DOHH2 (cell line): ENCODE data around the gene LSM14B.

Experiments used
- H3F3A ChIP-seq: fragments of 200-600 bp; sonication (generic), shearing (Covaris generic); 2 replicates; pipeline ENCODE4 v1.6.0; 2016; ENCODE audit warnings: antibody characterized with exemption, mild to moderate bottlenecking; ENCODE audit not compliant: control insufficient read depth, insufficient read depth
- H3K27ac ChIP-seq: fragments of 200-600 bp; sonication (generic); 2 replicates; pipeline ENCODE4 v1.5.1; 2014; ENCODE audit warnings: low read depth, mild to moderate bottlenecking, low read length, moderate library complexity
- H3K27me3 ChIP-seq: fragments of 200-600 bp; sonication (generic); 2 replicates; pipeline ENCODE4 v1.6.1; 2014; ENCODE audit warnings: mild to moderate bottlenecking, low read length, mixed read lengths; ENCODE audit not compliant: control insufficient read depth
- H3K36me3 ChIP-seq: fragments of 200-600 bp; sonication (generic); 2 replicates; pipeline ENCODE4 v1.6.1; 2014; ENCODE audit warnings: mild to moderate bottlenecking, low read length, moderate library complexity, mixed read lengths; ENCODE audit not compliant: control insufficient read depth
- H3K4me1 ChIP-seq: fragments of 200-600 bp; sonication (generic); 2 replicates; pipeline ENCODE4 v1.6.1; 2014; ENCODE audit warnings: mild to moderate bottlenecking, low read length, mixed read lengths; ENCODE audit not compliant: control insufficient read depth
- H3K4me2 ChIP-seq: fragments of 200-600 bp; sonication (generic); 2 replicates; pipeline ENCODE4 v1.6.0; 2014; ENCODE audit warnings: mild to moderate bottlenecking, low read length, moderate library complexity
- H3K4me3 ChIP-seq: fragments of 200-600 bp; sonication (generic); 2 replicates; pipeline ENCODE4 v1.5.1; 2014; ENCODE audit warnings: mild to moderate bottlenecking, low read length, mixed read lengths
- H3K79me2 ChIP-seq: fragments of 200-600 bp; sonication (generic); 2 replicates; pipeline ENCODE4 v1.6.1; 2014; ENCODE audit warnings: mild to moderate bottlenecking, low read length, mixed read lengths; ENCODE audit not compliant: control insufficient read depth
- H3K9me2 ChIP-seq: fragments of 200-600 bp; sonication (generic); replicated peaks from 2 replicates; pipeline ENCODE4 v1.6.1; 2014; ENCODE audit warnings: mild to moderate bottlenecking, low read length, mixed read lengths; ENCODE audit not compliant: control insufficient read depth
- H3K9me3 ChIP-seq: fragments of 200-600 bp; sonication (generic); 2 replicates; pipeline ENCODE4 v1.6.1; 2014; ENCODE audit warnings: antibody characterized with exemption, low read length, mixed read lengths; ENCODE audit not compliant: control insufficient read depth, insufficient read depth
- H4K20me1 ChIP-seq: fragments of 200-600 bp; sonication (generic); 2 replicates; pipeline ENCODE4 v1.6.0; 2014; ENCODE audit warnings: low read depth, mild to moderate bottlenecking, antibody characterized with exemption, low read length, moderate library complexity; ENCODE audit not compliant: control insufficient read depth, insufficient read depth
- EZH2phosphoT487 ChIP-seq: fragments of 200-600 bp; sonication (generic); IDR thresholded peaks from 2 replicates; pipeline ENCODE4 v1.6.1; 2017; ENCODE audit warnings: borderline replicate concordance, mild to moderate bottlenecking, antibody characterized with exemption, low read length, moderate library complexity, mixed read lengths
- TF ChIP-seq, protein P1 (sequence below): fragments of 200-600 bp; sonication (generic); IDR thresholded peaks from one replicate; pipeline ENCODE4 v1.5.1; 2014; ENCODE audit warnings: antibody characterized with exemption, mild to moderate bottlenecking, low read depth, low read length; ENCODE audit not compliant: poor library complexity, severe bottlenecking

LSM14B gene

DNA sequence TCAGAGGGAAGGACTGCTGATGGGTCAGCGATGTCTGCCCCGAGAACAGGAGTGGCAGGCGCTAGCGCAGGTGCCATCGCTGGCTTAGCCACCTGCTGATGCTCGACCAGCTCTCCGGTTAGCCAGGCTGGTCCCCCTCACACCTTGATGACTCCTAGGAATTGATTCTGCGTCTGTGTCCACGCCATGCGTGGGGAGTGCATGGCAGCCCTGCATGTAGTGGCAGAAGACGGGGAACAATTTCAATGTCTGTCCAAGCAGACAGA, 28.0 kb downstream of the LSM14B start:
- no peaks in the 10 kb centered on the region for H3K27me3 ChIP-seq
- H3K36me3 ChIP-seq, result peaks cover 15% of the 10 kb centered on the region; the same call in 1 of the 2 replicates
- peaks cover under 1% of the 10 kb centered on the region; the same call in 1 of the 2 replicates for H3K4me1 ChIP-seq
- H3K4me3 ChIP-seq, result no peak overlapping the region
- no peaks in the 10 kb centered on the region for H3F3A ChIP-seq
- peaks cover 9% of the 10 kb centered on the region; the same call in 1 of the 2 replicates for H4K20me1 ChIP-seq
- no peaks in the 10 kb centered on the region for H3K9me3 ChIP-seq
- no peak overlapping the region for H3K4me2 ChIP-seq
- no peak overlapping the region for H3K27ac ChIP-seq
- TF ChIP-seq EZH2phosphoT487, result no peak
- TF ChIP-seq, protein P1, sequence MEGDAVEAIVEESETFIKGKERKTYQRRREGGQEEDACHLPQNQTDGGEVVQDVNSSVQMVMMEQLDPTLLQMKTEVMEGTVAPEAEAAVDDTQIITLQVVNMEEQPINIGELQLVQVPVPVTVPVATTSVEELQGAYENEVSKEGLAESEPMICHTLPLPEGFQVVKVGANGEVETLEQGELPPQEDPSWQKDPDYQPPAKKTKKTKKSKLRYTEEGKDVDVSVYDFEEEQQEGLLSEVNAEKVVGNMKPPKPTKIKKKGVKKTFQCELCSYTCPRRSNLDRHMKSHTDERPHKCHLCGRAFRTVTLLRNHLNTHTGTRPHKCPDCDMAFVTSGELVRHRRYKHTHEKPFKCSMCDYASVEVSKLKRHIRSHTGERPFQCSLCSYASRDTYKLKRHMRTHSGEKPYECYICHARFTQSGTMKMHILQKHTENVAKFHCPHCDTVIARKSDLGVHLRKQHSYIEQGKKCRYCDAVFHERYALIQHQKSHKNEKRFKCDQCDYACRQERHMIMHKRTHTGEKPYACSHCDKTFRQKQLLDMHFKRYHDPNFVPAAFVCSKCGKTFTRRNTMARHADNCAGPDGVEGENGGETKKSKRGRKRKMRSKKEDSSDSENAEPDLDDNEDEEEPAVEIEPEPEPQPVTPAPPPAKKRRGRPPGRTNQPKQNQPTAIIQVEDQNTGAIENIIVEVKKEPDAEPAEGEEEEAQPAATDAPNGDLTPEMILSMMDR, result no peak
- no peaks in the 10 kb centered on the region for H3K9me2 ChIP-seq
- H3K79me2 ChIP-seq, result peaks cover 96% of the 10 kb centered on the region

DNA sequence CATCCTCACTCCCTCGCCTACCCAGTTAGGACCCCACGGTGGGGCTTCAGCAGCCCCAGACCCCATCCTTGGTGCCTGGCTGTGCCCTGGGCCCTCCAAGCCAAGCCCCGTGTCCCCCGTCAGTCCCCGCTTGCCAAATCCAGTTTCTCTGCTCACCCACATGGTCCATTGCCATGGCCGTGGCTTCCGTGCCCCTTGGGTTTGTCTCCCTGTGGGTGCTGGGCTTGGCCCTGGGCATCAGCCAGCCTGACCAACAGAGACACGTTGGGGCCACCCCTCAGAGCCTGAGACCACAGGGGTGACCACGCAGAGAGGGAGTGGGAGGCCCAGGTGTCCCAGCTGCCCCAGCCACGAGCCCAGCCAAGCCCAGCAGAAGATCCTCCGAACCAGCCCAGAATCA, 28.9 kb downstream of the LSM14B start:
- no peaks in the 10 kb centered on the region for H3K9me3 ChIP-seq
- no peaks in the 10 kb centered on the region for H3K27me3 ChIP-seq
- H3K79me2 ChIP-seq, result peaks cover 96% of the 10 kb centered on the region
- no peak overlapping the region for H3K4me3 ChIP-seq
- H3K4me2 ChIP-seq, result no peak overlapping the region
- no peaks in the 10 kb centered on the region for H3K9me2 ChIP-seq
- peaks cover 9% of the 10 kb centered on the region; the same call in 1 of the 2 replicates for H4K20me1 ChIP-seq
- no peaks in the 10 kb centered on the region for H3K4me1 ChIP-seq
- H3F3A ChIP-seq, result no peaks in the 10 kb centered on the region
- no peak for TF ChIP-seq EZH2phosphoT487
- TF ChIP-seq, protein P1, result no peak
- H3K36me3 ChIP-seq, result peaks cover 10% of the 10 kb centered on the region; the same call in 1 of the 2 replicates
- no peak overlapping the region for H3K27ac ChIP-seq

DNA sequence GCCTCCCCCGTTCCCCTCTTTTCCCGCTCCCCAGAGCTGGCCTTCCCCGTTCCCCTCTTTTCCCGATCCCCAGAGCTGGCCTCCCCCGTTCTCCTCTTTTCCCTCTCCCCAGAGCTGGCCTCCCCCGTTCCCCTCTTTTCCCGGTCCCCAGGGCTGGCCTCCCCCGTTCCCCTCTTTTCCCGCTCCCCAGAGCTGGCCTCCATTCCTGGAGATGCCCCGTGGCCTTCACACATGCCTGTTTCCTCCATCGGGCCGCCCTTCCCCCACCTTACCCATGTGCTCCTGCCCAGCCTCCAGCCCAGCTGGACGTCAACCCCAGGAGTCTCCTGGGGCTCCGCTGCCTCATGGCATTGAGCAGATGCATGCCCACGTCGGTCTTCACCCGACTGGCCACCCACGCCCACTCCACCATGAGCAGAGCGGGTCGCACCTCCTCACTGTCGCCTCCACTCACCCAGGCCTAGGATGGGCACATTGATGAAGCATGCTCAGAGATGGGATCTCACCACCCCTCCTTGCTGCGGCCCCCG, 29.6 kb downstream of the LSM14B start:
- Histone ChIP-seq H4K20me1 (peaks cover 8% of the 10 kb centered on the region; the same call in 1 of the 2 replicates), H3K27ac (no peak overlapping the region), H3K9me3 (no peaks in the 10 kb centered on the region), H3K4me2 (no peak overlapping the region), H3K79me2 (peaks cover 96% of the 10 kb centered on the region), H3K4me3 (no peak overlapping the region), H3K4me1 (no peaks in the 10 kb centered on the region), H3K36me3 (peaks cover 8% of the 10 kb centered on the region; the same call in 1 of the 2 replicates), H3K27me3 (no peaks in the 10 kb centered on the region), H3K9me2 (no peaks in the 10 kb centered on the region), H3F3A (no peaks in the 10 kb centered on the region)
- TF ChIP-seq EZH2phosphoT487, result no peak
- TF ChIP-seq, protein P1, result no peak
